GM12891 (cell line): ENCODE results near the gene GAS2L3. TPM values are rescaled to one million over a fixed set of nuclear protein-coding genes. Genes with fewer than 3 reads are reported as not detected.

ENCODE experiments used
- DNase-seq: peaks from one replicate; pipeline ENCODE4 v3.0.0; 2011; ENCODE audit warnings: low spot score; ENCODE audit not compliant: insufficient read length
- FAIRE-seq: peaks from 2 replicates; lab custom pipeline; 2011; peaks lifted over from hg19 to GRCh38; lab: Jason Lieb, UNC
- PAX5 ChIP-seq: IDR thresholded peaks from 2 replicates; pipeline ENCODE4 v1.6.1; 2011; ENCODE audit warnings: low read length, moderate library complexity, mild to moderate bottlenecking; ENCODE audit not compliant: insufficient read depth, severe bottlenecking
- POLR2A ChIP-seq: IDR thresholded peaks from 2 replicates; pipeline ENCODE4 v1.6.1; 2011; ENCODE audit warnings: low read depth, low read length, control low read depth
- POLR2AphosphoS5 ChIP-seq: IDR thresholded peaks from 2 replicates; pipeline ENCODE4 v1.6.1; 2011; ENCODE audit warnings: low read depth, low read length, control low read depth
- POU2F2 ChIP-seq: IDR thresholded peaks from 2 replicates; pipeline ENCODE4 v1.6.1; 2011; ENCODE audit warnings: low read depth, mild to moderate bottlenecking, control low read depth, low read length, moderate library complexity
- SPI1 ChIP-seq: IDR thresholded peaks from 2 replicates; pipeline ENCODE4 v1.6.1; 2011; ENCODE audit warnings: low read depth, low read length, control low read depth
- TAF1 ChIP-seq: IDR thresholded peaks from 2 replicates; pipeline ENCODE4 v1.6.1; 2011; ENCODE audit warnings: low read depth, low read length, control low read depth
- polyA plus RNA-seq: library from polyadenylated mRNA; unstranded; fragments of >200 nt; gene quantifications from one replicate; pipeline ENCODE4 v1.2.1, GENCODE V29; 2012; ENCODE audit warnings: low read depth, missing spikeins, inconsistent platforms; ENCODE audit not compliant: missing spikeins

The GAS2L3 gene
- polyA plus RNA-seq = 0.76 TPM

GRCh38 chr12:100573292-100574186, at the start of gene GAS2L3:
TSS of gene GAS2L3 (plus strand) at chr12:100573684. CDS start at chr12:100594905, 21,221 bp downstream.
- FAIRE-seq = peak; percentile 78
- peak; percentile 68 for DNase-seq
- TF ChIP-seq POU2F2 (no peak), PAX5 (no peak), SPI1 (no peak), TAF1 (no peak), POLR2A (no peak), POLR2AphosphoS5 (no peak)

GRCh38 chr12:100528034-100528433, 45.5 kb upstream of the GAS2L3 start:
- TF ChIP-seq SPI1 = no peak
- TF ChIP-seq POLR2AphosphoS5 = no peak
- TF ChIP-seq POLR2A = no peak
- TF ChIP-seq POU2F2 = no peak
- no peak for TF ChIP-seq TAF1
- no peak for TF ChIP-seq PAX5
- FAIRE-seq (no peak), DNase-seq (no peak)

GRCh38 chr12:100528471-100529127, 44.9 kb upstream of the GAS2L3 start:
- no peak for TF ChIP-seq TAF1
- TF ChIP-seq SPI1 = no peak
- TF ChIP-seq PAX5 = no peak
- TF ChIP-seq POU2F2 = no peak
- no peak for TF ChIP-seq POLR2A
- TF ChIP-seq POLR2AphosphoS5 = no peak
- no peak for FAIRE-seq
- DNase-seq = no peak

DNA sequence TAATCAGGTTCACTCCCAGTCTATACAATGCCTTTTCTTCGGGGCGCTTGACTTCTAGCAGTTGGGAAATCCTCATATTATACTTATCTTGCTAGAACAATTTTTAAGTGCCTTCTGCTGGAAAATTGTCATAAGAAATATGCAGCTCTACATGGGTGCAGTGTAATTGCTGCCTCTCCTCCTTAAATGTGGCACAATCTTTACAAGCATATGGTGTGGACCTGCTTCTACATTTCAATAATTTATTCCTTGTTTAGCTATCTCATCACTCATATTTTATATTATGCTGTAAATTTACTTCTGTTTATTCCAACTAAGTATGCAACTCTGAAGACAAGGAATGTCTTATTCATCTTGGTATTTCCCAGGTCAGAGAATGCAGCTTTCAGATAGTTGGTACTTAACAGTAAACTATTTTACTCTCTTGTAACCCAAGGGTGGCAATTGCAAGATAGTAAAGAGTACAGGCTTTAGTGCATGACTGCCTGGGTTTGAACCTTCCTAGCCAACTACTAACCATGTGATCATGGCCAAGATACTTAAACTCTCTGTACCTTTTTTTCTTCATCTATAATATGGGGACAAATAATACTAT, 43.6 kb upstream of the GAS2L3 start:
- TF ChIP-seq POU2F2 = no peak
- no peak for TF ChIP-seq POLR2A
- no peak for TF ChIP-seq TAF1
- no peak for TF ChIP-seq PAX5
- TF ChIP-seq SPI1 = no peak
- no peak for TF ChIP-seq POLR2AphosphoS5
- DNase-seq (no peak), FAIRE-seq (no peak)

DNA sequence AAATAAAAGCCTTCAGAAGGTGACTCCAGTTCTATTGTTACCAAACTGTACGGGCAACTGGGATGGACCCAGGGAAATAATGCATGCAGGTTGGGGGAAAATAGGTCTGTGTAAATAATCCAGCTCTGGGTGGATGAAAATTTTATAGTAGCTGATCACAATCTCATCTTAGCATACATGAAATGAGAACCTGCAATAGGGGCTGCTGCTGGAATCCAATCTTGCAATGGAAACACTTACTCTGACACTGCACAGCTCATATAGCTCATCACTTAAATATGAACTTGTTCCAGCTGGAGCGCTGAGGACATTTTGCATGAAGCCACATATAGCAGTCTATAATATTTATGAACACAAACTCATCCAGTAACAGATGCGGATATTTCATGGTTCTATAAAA, 40.1 kb upstream of the GAS2L3 start:
- no peak for TF ChIP-seq TAF1
- no peak for TF ChIP-seq POLR2AphosphoS5
- TF ChIP-seq PAX5 = no peak
- no peak for TF ChIP-seq SPI1
- TF ChIP-seq POU2F2 = no peak
- TF ChIP-seq POLR2A = no peak
- no peak for DNase-seq
- no peak for FAIRE-seq

- DNase-seq (no peak), FAIRE-seq (no peak)
- TF ChIP-seq POLR2AphosphoS5 (no peak), PAX5 (no peak), TAF1 (no peak), POU2F2 (no peak), SPI1 (no peak), POLR2A (no peak)
Observed at GRCh38 chr12:100534625-100535227, 38.8 kb upstream of the GAS2L3 start.

GRCh38 chr12:100539202-100539601, 34.3 kb upstream of the GAS2L3 start:
- no peak for DNase-seq
- TF ChIP-seq TAF1 (no peak), PAX5 (no peak), POLR2A (no peak), SPI1 (no peak)
- FAIRE-seq = no peak

- FAIRE-seq (no peak), DNase-seq (no peak)
- TF ChIP-seq SPI1 (no peak), POU2F2 (no peak), TAF1 (no peak), POLR2A (no peak)
Observed at GRCh38 chr12:100544165-100544564, 29.3 kb upstream of the GAS2L3 start.

DNA sequence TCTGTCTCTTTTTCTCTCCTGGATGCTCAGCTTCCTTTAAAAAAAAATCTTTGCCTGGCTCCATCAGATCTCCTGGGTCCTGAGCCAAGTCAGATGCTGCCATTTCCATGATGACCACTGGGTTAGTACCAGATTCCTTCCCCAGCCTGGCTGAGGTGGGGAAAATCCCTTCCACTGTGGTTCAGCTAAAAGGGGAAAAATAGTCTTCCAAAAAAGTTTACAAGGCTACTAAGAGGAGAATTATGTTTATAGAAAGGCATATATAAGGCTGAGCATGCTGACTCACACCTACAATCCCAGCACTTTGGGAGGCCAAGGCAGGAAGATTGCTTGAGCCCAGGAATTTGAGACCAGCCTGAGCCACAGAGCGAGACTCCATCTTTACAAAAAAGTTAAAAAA, 28.4 kb upstream of the GAS2L3 start:
- TF ChIP-seq POLR2AphosphoS5 (no peak), TAF1 (no peak), POLR2A (no peak), PAX5 (no peak), SPI1 (no peak), POU2F2 (no peak)
- no peak for DNase-seq
- FAIRE-seq = no peak
